Measurements from ENCODE around the gene ADGRV1. TPM values are rescaled to one million over a fixed set of nuclear protein-coding genes. Genes with fewer than 3 reads are reported as not detected.

ADGRV1 gene
- polyA plus RNA-seq, 1 donor from 2014 or later: 3.7 TPM

DNA sequence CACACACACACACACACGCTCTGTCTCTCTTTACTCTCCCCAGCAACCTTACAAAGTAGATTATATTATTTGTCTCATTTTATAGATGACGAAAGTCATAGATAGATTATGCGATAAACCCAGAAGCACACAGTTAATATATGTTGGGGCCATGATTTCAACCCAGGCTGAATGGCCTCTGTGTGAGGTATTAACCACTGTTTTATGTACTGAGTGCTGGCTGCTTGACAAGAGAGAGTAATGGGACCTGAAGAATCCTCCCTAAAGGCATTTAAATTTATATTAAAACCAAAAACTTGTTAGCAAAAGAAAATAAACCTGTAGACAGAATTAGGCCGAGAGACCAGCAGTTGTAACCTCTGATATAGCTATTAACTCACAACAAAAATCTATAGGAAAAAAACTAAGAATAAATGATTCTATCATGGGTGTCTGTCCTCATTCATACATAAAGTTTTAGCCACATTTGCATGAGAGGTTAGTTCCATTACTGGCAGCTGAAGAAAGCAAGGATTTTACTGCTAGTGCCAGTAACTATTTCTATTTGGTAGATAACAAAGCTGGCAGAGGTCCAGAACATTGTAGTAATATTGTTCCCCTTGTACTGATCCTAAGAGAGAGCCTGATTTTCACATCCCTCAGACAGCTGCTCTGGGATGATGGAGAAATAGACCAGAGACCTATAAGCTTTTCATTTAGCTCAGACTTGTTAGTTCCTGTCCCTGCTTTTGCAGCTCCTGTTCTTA is 250.9 kb downstream of the ADGRV1 start:
- Histone ChIP-seq H3K4me3 (ENCODE audit: low read length) (no peak overlapping the region), H3K27ac (ENCODE audit: low read length) (no peak overlapping the region), H4K20me1 (ENCODE audit: insufficient read depth) (no peaks in the 10 kb centered on the region), H3K4me2 (ENCODE audit: low read length) (no peak overlapping the region), H3K79me2 (replicated peaks; ENCODE audit: insufficient read depth, low read length) (no peaks in the 10 kb centered on the region), H3K9me2 (ENCODE audit: insufficient read depth, low read length) (no peaks in the 10 kb centered on the region), H3K9me3 (ENCODE audit: low read length) (no peaks in the 10 kb centered on the region), H3F3A (ENCODE audit: insufficient read depth, low read length, poor library complexity, severe bottlenecking) (no peaks in the 10 kb centered on the region), H3K36me3 (ENCODE audit: insufficient read depth, low read length) (no peaks in the 10 kb centered on the region), H3K27me3 (ENCODE audit: insufficient read depth, low read depth, low read length) (no peaks in the 10 kb centered on the region), H2AFZ (ENCODE audit: low read depth, low read length) (no peak overlapping the region), H3K9ac (ENCODE audit: low read length) (no peak overlapping the region)
- TF ChIP-seq TAF1 (IDR thresholded peaks at IDR 0.05; ENCODE audit: low read depth): no peak
- TF ChIP-seq, protein P1, sequence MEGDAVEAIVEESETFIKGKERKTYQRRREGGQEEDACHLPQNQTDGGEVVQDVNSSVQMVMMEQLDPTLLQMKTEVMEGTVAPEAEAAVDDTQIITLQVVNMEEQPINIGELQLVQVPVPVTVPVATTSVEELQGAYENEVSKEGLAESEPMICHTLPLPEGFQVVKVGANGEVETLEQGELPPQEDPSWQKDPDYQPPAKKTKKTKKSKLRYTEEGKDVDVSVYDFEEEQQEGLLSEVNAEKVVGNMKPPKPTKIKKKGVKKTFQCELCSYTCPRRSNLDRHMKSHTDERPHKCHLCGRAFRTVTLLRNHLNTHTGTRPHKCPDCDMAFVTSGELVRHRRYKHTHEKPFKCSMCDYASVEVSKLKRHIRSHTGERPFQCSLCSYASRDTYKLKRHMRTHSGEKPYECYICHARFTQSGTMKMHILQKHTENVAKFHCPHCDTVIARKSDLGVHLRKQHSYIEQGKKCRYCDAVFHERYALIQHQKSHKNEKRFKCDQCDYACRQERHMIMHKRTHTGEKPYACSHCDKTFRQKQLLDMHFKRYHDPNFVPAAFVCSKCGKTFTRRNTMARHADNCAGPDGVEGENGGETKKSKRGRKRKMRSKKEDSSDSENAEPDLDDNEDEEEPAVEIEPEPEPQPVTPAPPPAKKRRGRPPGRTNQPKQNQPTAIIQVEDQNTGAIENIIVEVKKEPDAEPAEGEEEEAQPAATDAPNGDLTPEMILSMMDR (IDR thresholded peaks at IDR 0.05; ENCODE audit: poor library complexity, severe bottlenecking): no peak
- TF ChIP-seq RAD21 (conservative IDR thresholded peaks at IDR 0.05): no peak
- TF ChIP-seq POLR2AphosphoS5 (IDR thresholded peaks at IDR 0.05): no peak
- TF ChIP-seq MXI1 (conservative IDR thresholded peaks at IDR 0.05; ENCODE audit: poor library complexity, severe bottlenecking): no peak
- TF ChIP-seq EP300 (conservative IDR thresholded peaks at IDR 0.05; ENCODE audit: poor library complexity, severe bottlenecking): no peak

DNA sequence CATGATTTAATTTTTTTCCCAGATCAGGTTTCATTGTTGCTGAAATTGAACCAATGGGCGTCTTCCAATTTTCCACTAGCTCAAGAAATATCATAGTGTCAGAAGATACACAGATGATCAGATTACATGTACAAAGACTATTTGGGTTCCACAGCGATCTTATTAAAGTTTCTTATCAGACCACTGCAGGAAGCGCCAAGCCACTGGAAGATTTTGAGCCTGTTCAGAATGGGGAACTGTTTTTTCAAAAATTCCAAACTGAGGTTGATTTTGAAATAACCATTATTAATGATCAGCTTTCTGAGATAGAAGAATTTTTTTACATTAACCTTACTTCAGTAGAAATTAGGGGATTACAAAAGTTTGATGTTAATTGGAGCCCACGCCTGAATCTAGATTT is 251.6 kb downstream of the ADGRV1 start:
- no peak overlapping the region for H3K4me3 ChIP-seq (ENCODE audit: low read length)

More for the DNA sequence above, 251.6 kb downstream of the ADGRV1 start:
- no peaks in the 10 kb centered on the region for H3K9me3 ChIP-seq (ENCODE audit: low read length)
- no peaks in the 10 kb centered on the region for H3K9me2 ChIP-seq (ENCODE audit: insufficient read depth, low read length)
- H3K36me3 ChIP-seq (ENCODE audit: insufficient read depth, low read length): no peaks in the 10 kb centered on the region
- H3K79me2 ChIP-seq (replicated peaks; ENCODE audit: insufficient read depth, low read length): no peaks in the 10 kb centered on the region
- H2AFZ ChIP-seq (ENCODE audit: low read depth, low read length): no peak overlapping the region
- no peak overlapping the region for H3K27ac ChIP-seq (ENCODE audit: low read length)
- H4K20me1 ChIP-seq (ENCODE audit: insufficient read depth): no peaks in the 10 kb centered on the region
- no peak overlapping the region for H3K9ac ChIP-seq (ENCODE audit: low read length)
- H3K4me2 ChIP-seq (ENCODE audit: low read length): no peak overlapping the region
- TF ChIP-seq EP300 (conservative IDR thresholded peaks at IDR 0.05; ENCODE audit: poor library complexity, severe bottlenecking) (no peak), SMC3 (conservative IDR thresholded peaks at IDR 0.05; ENCODE audit: poor library complexity) (no peak), TAF1 (IDR thresholded peaks at IDR 0.05; ENCODE audit: low read depth) (no peak), POLR2AphosphoS5 (IDR thresholded peaks at IDR 0.05) (no peak), RAD21 (conservative IDR thresholded peaks at IDR 0.05) (no peak), MXI1 (conservative IDR thresholded peaks at IDR 0.05; ENCODE audit: poor library complexity, severe bottlenecking) (no peak), EZH2 (IDR thresholded peaks at IDR 0.05; ENCODE audit: borderline replicate concordance, insufficient read depth, low read length, poor library complexity, severe bottlenecking) (no peak)
- TF ChIP-seq, protein P1 (IDR thresholded peaks at IDR 0.05; ENCODE audit: poor library complexity, severe bottlenecking): no peak
- TF ChIP-seq, protein P2, sequence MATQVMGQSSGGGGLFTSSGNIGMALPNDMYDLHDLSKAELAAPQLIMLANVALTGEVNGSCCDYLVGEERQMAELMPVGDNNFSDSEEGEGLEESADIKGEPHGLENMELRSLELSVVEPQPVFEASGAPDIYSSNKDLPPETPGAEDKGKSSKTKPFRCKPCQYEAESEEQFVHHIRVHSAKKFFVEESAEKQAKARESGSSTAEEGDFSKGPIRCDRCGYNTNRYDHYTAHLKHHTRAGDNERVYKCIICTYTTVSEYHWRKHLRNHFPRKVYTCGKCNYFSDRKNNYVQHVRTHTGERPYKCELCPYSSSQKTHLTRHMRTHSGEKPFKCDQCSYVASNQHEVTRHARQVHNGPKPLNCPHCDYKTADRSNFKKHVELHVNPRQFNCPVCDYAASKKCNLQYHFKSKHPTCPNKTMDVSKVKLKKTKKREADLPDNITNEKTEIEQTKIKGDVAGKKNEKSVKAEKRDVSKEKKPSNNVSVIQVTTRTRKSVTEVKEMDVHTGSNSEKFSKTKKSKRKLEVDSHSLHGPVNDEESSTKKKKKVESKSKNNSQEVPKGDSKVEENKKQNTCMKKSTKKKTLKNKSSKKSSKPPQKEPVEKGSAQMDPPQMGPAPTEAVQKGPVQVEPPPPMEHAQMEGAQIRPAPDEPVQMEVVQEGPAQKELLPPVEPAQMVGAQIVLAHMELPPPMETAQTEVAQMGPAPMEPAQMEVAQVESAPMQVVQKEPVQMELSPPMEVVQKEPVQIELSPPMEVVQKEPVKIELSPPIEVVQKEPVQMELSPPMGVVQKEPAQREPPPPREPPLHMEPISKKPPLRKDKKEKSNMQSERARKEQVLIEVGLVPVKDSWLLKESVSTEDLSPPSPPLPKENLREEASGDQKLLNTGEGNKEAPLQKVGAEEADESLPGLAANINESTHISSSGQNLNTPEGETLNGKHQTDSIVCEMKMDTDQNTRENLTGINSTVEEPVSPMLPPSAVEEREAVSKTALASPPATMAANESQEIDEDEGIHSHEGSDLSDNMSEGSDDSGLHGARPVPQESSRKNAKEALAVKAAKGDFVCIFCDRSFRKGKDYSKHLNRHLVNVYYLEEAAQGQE (IDR thresholded peaks at IDR 0.05; ENCODE audit: borderline replicate concordance): no peak
- no peaks in the 10 kb centered on the region for H3K27me3 ChIP-seq (ENCODE audit: insufficient read depth, low read depth, low read length)
- H3F3A ChIP-seq (ENCODE audit: insufficient read depth, low read length, poor library complexity, severe bottlenecking): no peaks in the 10 kb centered on the region

Data from neural cell (in vitro differentiated cells).